ENCODE measurements around the gene INPP4A. TPM values are rescaled to one million over a fixed set of nuclear protein-coding genes. Genes with fewer than 3 reads are reported as not detected.
"Not testable (repeated sequence)": the region's sequence is repeated elsewhere in the genome, so short reads cannot be mapped to it uniquely, and the experiment has no call there.

Gene INPP4A
- total RNA-seq = 100 to 1,000 TPM in 1 of 2 donors, 10 to 100 TPM in 1; 65.0 to 150 TPM

GRCh38 chr2:98444436-98445176 is at the start of gene INPP4A:
INPP4A (plus strand) TSS chr2:98444858; CDS start chr2:98520049, 75,191 bp downstream.
- ATAC-seq = peak; percentile 92 to 93
- H3K36me3 Mint-ChIP-seq = peaks cover 5% of the 10 kb centered on the region
- H3K4me1 Mint-ChIP-seq (ENCODE audit: low read depth in 2 of 2) = peaks cover 46 to 63% of the 10 kb centered on the region in 2 donors
- no peaks in the 10 kb centered on the region for H3K27me3 Mint-ChIP-seq
- H3K9me3 Mint-ChIP-seq = peaks cover 3% of the 10 kb centered on the region
- DNase-seq (ENCODE audit: low spot score) = peak; percentile 82
- H3K4me3 Mint-ChIP-seq = peak within 1 kb of the TSS; percentile 89
- peak within 1 kb of the TSS; percentile 97 to 98 for H3K27ac Mint-ChIP-seq

- no peaks in the 10 kb centered on the region for H3K9me3 Mint-ChIP-seq
- no peak overlapping the region for H3K4me3 Mint-ChIP-seq
- peaks cover 32 to 52% of the 10 kb centered on the region in 2 donors for H3K27me3 Mint-ChIP-seq
- H3K4me1 Mint-ChIP-seq (ENCODE audit: low read depth in 2 of 2) = no peaks in the 10 kb centered on the region
- no peak for DNase-seq (ENCODE audit: low spot score)
- ATAC-seq = no peak
- no peak overlapping the region for H3K27ac Mint-ChIP-seq
- H3K36me3 Mint-ChIP-seq = no peaks in the 10 kb centered on the region
Measured at GRCh38 chr2:98395977-98396376, 48.7 kb upstream of the INPP4A start.

DNA sequence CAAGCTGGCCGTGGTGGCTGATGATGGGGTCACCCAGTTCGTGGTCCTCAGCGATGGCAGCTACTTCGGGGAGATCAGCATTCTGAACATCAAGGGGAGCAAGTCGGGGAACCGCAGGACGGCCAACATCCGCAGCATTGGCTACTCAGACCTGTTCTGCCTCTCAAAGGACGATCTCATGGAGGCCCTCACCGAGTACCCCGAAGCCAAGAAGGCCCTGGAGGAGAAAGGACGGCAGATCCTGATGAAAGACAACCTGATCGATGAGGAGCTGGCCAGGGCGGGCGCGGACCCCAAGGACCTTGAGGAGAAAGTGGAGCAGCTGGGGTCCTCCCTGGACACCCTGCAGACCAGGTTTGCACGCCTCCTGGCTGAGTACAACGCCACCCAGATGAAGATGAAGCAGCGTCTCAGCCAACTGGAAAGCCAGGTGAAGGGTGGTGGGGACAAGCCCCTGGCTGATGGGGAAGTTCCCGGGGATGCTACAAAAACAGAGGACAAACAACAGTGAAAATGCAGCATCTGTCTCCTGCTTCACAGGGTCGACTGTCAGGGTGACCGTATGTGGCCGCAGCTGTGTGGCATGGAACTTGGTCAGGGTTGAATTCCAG is 47.8 kb upstream of the INPP4A start:
- no peak overlapping the region for H3K27ac Mint-ChIP-seq
- peaks cover 39 to 60% of the 10 kb centered on the region in 2 donors for H3K27me3 Mint-ChIP-seq
- no peak overlapping the region for H3K4me3 Mint-ChIP-seq
- H3K9me3 Mint-ChIP-seq = no peaks in the 10 kb centered on the region
- H3K36me3 Mint-ChIP-seq = no peaks in the 10 kb centered on the region
- H3K4me1 Mint-ChIP-seq (ENCODE audit: low read depth in 2 of 2) = peaks cover 0 to 8% of the 10 kb centered on the region in 2 donors
- DNase-seq (ENCODE audit: low spot score) = no peak
- ATAC-seq = no peak

DNA sequence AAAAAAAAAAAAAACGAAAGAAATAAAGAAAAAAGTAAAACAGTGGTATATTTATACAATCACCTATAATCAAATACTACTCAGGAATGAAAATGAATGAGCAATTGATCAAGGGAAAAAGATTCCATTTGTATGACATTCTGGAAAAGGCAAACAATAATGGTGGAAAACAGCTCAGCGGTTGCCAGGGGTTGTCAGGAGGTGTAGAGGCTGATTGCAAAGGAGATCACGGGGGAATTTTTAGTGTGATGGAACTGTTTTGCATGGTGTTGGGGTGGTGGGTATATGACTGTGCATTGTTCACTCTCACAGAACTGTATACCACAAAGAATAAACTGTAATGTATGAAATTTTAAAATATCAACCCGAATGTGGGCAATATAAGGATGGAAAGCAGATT is 45.5 kb upstream of the INPP4A start:
- H3K4me1 Mint-ChIP-seq (ENCODE audit: low read depth in 2 of 2) = peaks cover 0 to 9% of the 10 kb centered on the region in 2 donors
- no peak for DNase-seq (ENCODE audit: low spot score)
- H3K27ac Mint-ChIP-seq = no peak overlapping the region
- no peaks in the 10 kb centered on the region for H3K36me3 Mint-ChIP-seq
- H3K27me3 Mint-ChIP-seq = peaks cover 43 to 72% of the 10 kb centered on the region in 2 donors
- no peak for ATAC-seq
- no peaks in the 10 kb centered on the region for H3K9me3 Mint-ChIP-seq
- H3K4me3 Mint-ChIP-seq = no peak overlapping the region

DNA sequence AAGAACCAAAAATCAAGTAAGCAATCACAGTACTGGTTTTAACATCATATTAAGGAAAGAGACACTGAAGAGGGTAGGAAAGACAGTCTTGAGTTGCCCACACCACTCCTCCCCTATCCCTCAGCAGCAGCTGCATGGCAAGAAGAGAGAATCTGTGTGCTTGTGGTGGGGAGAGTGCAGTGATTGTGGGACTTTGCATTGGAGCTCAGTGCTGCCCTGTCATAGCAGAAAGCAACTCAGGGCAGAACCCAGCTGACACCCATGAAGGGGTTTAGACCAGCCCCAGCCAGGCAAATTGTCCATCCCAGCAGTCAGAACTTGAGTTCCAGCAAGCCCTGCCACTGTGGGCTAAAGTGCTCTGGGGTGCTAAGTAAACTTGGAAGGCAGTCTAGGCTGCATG is 40.8 kb upstream of the INPP4A start:
- Mint-ChIP-seq H3K36me3 (no peaks in the 10 kb centered on the region), H3K4me3 (no peak overlapping the region)

GRCh38 chr2:98404556-98405250 is 40.0 kb upstream of the INPP4A start:
- DNase-seq (ENCODE audit: low spot score) (no peak), ATAC-seq (no peak)
- Mint-ChIP-seq H3K27ac (no peak overlapping the region), H3K27me3 (peaks cover 21 to 33% of the 10 kb centered on the region in 2 donors), H3K4me1 (ENCODE audit: low read depth in 2 of 2) (peaks cover 0 to 9% of the 10 kb centered on the region in 2 donors), H3K4me3 (no peak overlapping the region), H3K9me3 (no peaks in the 10 kb centered on the region), H3K36me3 (no peaks in the 10 kb centered on the region)

More for the DNA sequence above, 40.8 kb upstream of the INPP4A start:
- no peak overlapping the region for H3K27ac Mint-ChIP-seq
- peaks cover 27 to 41% of the 10 kb centered on the region in 2 donors for H3K27me3 Mint-ChIP-seq
- no peak for DNase-seq (ENCODE audit: low spot score)
- no peak for ATAC-seq
- H3K4me1 Mint-ChIP-seq (ENCODE audit: low read depth in 2 of 2) = peaks cover 0 to 9% of the 10 kb centered on the region in 2 donors
- H3K9me3 Mint-ChIP-seq = no peaks in the 10 kb centered on the region

DNA sequence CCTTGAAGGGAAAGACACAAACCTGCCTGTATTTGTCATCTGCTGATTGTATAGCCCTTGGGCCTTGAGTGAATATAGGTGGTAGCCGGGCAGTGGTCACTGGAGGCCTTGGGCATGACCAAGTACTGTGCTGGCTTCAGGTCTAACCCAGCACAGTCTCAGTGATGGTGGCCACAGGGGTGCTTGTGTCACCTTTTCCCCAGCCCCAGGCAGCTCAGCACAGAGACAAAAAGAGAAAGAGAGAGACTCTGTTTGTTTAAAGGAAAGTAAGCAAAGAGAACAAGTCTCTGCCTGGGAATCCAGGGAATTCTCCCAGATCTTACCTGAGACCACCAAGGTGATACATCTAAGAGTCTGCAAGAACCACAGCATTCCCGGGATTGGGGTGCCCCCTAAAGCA is 39.4 kb upstream of the INPP4A start:
- H3K4me3 Mint-ChIP-seq = no peak overlapping the region
- no peaks in the 10 kb centered on the region for H3K9me3 Mint-ChIP-seq
- H3K36me3 Mint-ChIP-seq = no peaks in the 10 kb centered on the region
- DNase-seq (ENCODE audit: low spot score) (no peak), ATAC-seq (no peak)
- H3K27me3 Mint-ChIP-seq = peaks cover 17 to 27% of the 10 kb centered on the region in 2 donors
- no peak overlapping the region for H3K27ac Mint-ChIP-seq
- peaks cover 0 to 9% of the 10 kb centered on the region in 2 donors for H3K4me1 Mint-ChIP-seq (ENCODE audit: low read depth in 2 of 2)

GRCh38 chr2:98408155-98408554 is 36.5 kb upstream of the INPP4A start:
- Mint-ChIP-seq H3K4me3 (no peak overlapping the region), H3K27me3 (peaks cover 0 to 2% of the 10 kb centered on the region in 2 donors), H3K36me3 (no peaks in the 10 kb centered on the region), H3K9me3 (no peaks in the 10 kb centered on the region), H3K27ac (no peak overlapping the region), H3K4me1 (ENCODE audit: low read depth in 2 of 2) (peaks cover 3 to 4% of the 10 kb centered on the region in 2 donors)
- ATAC-seq (no peak), DNase-seq (ENCODE audit: low spot score) (no peak)

DNA sequence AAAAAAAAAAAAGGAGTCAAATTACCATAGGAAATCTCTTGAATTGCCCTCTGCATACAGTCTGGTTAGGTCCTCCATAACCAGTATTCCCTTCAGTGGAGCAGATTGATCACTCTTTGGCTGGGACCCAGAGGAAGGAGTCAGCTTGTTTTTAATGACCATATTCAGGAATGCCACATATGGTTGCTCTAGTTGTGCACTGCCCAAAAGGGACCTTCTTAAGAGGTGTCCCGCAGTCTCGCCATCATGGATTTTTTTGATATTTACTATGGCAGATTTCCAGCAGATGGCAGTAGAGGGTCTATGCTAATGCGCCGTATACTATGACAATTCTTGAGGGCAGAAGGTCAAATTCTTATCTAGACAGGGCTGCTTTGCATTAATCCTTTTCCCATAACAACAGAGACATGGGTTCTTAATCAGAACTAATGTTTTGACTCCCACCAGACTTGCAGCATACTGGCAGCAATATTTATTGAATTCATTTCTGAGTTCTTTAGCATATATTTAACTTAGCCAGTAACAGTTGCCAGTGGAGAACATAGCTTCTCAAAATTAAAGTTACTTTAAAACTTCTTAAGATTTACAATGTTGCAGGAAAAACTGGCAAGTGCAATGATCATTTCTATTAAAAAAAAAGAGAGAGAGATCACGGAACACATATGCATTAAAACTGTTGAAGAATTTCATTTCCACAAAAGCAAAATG is 31.8 kb upstream of the INPP4A start:
- ATAC-seq (peak; percentile 83 to 86), DNase-seq (ENCODE audit: low spot score) (peak; percentile 68)
- Mint-ChIP-seq H3K36me3 (peaks cover 5% of the 10 kb centered on the region), H3K4me1 (ENCODE audit: low read depth in 2 of 2) (peaks cover 3 to 6% of the 10 kb centered on the region in 2 donors), H3K27me3 (no peaks in the 10 kb centered on the region), H3K4me3 (no peak overlapping the region), H3K9me3 (peaks cover 3% of the 10 kb centered on the region), H3K27ac (peak overlapping the region in 1 of 2 donors; percentile 42)

- not testable (repeated sequence) for H3K36me3 Mint-ChIP-seq; ATAC-seq; H3K4me1 Mint-ChIP-seq (ENCODE audit: low read depth in 2 of 2); DNase-seq (ENCODE audit: low spot score); H3K4me3 Mint-ChIP-seq; H3K9me3 Mint-ChIP-seq; H3K27ac Mint-ChIP-seq; H3K27me3 Mint-ChIP-seq
Measured at GRCh38 chr2:98414246-98414645, 30.4 kb upstream of the INPP4A start.

- ATAC-seq; H3K4me3 Mint-ChIP-seq; DNase-seq (ENCODE audit: low spot score); H3K4me1 Mint-ChIP-seq (ENCODE audit: low read depth in 2 of 2); H3K9me3 Mint-ChIP-seq; H3K36me3 Mint-ChIP-seq; H3K27me3 Mint-ChIP-seq: not testable (repeated sequence)
- H3K27ac Mint-ChIP-seq = peak overlapping the region in 1 of 2 donors; percentile 41
Measured at GRCh38 chr2:98415719-98416248, 28.9 kb upstream of the INPP4A start.

GRCh38 chr2:98416383-98417159 is 28.1 kb upstream of the INPP4A start:
- H3K4me3 Mint-ChIP-seq = no peak overlapping the region
- H3K4me1 Mint-ChIP-seq (ENCODE audit: low read depth in 2 of 2) = peaks cover 3 to 6% of the 10 kb centered on the region in 2 donors
- H3K27ac Mint-ChIP-seq = no peak overlapping the region
- H3K9me3 Mint-ChIP-seq = peaks cover 3% of the 10 kb centered on the region
- no peak for DNase-seq (ENCODE audit: low spot score)
- peaks cover 10% of the 10 kb centered on the region for H3K36me3 Mint-ChIP-seq
- no peaks in the 10 kb centered on the region for H3K27me3 Mint-ChIP-seq
- ATAC-seq = no peak

- Mint-ChIP-seq H3K27me3 (no peaks in the 10 kb centered on the region), H3K4me1 (ENCODE audit: low read depth in 2 of 2) (peaks cover 0 to under 1% of the 10 kb centered on the region in 2 donors), H3K9me3 (peaks cover 5% of the 10 kb centered on the region), H3K27ac (no peak overlapping the region), H3K36me3 (peaks cover 16% of the 10 kb centered on the region), H3K4me3 (no peak overlapping the region)
- ATAC-seq (no peak), DNase-seq (ENCODE audit: low spot score) (no peak)
Measured at GRCh38 chr2:98419544-98419943, 25.1 kb upstream of the INPP4A start.

All from natural killer cell treated with Interleukin-12 subunit alpha and Interleukin-12 subunit beta and Interleukin-15 and Interleukin-18, amount 100 ng/mL, for 72 hours (primary cell).